HG03060 (cell line): ENCODE results near the gene CAMK2N2.
"Not testable (repeated sequence)": the region's sequence is repeated elsewhere in the genome, so short reads cannot be mapped to it uniquely, and the experiment has no call there.

Experiments
- ATAC-seq: cut with Tn5 transposase; IDR thresholded peaks from one replicate; pipeline ENCODE4 v1.9.1; 2021; ENCODE audit warnings: low read depth, moderate number of reproducible peaks; ENCODE audit not compliant: unreplicated experiment

The CAMK2N2 gene

DNA sequence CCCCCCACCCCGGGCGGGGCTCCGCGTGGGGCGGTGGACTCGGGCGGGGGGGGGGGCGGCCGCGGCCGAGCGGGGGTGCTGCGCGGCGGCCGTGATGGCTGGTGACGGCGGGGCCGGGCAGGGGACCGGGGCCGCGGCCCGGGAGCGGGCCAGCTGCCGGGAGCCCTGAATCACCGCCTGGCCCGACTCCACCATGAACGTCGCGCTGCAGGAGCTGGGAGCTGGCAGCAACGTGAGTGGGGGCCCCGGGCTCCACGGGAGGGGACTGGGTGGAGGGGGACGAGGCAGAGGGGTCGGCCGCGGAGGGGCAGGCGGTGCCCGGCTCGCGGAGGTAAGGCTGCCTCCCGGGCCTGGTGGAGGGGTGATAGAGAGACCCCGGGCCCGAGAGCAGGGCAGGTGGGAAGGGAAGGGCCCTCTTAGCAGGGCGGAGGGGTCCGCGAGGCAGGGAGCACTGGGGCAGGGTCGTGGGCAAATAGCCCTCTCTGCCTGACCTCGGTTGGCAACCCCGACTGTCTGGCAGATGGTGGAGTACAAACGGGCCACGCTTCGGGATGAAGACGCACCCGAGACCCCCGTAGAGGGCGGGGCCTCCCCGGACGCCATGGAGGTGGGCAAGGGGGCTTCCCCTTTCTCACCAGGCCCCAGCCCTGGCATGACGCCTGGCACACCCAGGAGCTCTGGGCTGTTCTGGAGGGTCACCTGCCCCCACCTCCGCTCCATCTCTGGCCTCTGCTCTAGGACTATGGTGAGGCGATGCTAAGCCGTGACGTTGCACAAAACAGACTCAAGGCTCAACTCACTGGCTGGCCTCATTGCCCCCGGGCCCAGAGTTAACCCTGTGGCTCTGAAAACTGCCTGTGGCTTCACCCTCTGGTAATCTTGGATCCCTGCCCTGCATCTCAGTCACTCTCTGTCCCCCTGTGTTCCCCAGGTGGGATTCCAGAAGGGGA, 14.9 kb upstream of the CAMK2N2 start, which contains the start of gene ECE2:
TSS of gene ECE2 (plus strand) at position 62 of the 950 bp plus-strand sequence. CDS start at position 194, 132 bp downstream.
- no peak for ATAC-seq

DNA sequence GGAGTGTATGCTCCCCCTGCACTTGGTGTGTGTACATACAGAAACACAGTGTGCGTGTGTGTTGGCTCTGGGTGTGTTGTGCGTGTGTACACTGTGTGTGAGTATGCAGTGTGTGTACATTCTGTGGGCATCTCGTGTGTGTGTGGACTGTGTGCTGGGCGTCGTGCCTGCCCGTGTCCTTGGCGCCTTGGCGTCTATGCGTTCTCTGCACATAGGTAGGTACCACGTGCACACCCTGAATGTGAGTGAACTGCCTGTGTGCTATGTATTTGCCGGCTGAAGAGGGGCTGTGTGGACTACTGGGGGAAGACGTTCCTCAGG, 14.0 kb upstream of the CAMK2N2 start:
- no peak for ATAC-seq

DNA sequence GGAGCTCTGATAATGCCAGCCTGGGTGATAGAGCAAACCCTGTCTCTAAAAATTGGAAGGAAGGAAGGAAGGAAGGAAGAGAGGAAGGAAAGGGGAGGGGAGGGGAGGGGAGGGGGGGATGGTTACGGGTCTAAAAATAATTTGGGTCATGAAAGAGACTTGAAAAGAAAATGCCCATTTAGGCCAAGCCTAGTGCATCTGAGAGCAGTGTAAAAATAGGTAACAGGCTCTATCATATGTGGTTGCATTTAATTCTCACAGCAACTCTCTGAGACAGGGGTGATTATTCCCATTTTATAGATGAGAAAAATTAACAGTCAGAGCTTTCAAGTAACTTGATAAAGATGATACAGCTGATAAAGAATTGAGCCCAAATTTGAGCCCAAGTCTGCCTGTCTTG, 10.9 kb upstream of the CAMK2N2 start:
- no peak for ATAC-seq

DNA sequence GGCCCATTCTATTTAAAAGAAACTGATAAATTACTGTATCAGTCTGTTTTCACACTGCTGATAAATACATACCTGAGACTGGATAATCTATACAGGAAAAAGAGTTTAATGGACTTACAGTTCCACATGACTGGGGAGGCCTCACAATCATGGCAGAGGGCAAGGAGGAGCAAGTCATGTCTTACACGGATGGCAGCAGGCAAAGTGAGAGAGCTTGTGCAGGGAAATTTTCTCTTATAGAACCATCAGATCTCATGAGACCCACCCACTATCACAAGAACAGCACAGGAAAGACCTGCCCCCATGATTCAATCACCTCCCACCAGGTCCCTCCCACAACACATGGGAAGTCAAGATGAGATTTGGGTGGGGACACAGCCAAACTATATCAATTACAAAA, 5.9 kb upstream of the CAMK2N2 start:
- not testable (repeated sequence) for ATAC-seq

DNA sequence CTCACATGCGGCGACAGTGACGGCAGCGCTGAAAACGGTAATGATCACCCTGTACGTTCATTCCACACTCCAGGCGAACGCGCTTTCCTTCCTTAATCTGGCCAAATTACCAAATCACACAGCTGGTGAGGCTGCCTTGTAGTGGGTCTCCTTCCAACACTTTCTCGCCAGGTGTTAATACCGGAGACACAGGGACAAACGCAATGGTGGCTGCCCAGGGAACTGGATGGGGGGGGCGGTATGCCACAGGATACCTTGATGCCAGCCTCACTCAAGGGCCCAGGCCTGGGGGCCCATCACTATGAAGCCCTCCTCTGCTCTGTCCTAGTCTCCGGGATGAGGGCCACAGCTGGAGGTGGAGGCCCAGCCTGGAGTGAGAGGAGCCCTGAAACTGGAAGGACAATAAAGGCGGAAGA, 1.4 kb upstream of the CAMK2N2 start:
- ATAC-seq = no peak

DNA sequence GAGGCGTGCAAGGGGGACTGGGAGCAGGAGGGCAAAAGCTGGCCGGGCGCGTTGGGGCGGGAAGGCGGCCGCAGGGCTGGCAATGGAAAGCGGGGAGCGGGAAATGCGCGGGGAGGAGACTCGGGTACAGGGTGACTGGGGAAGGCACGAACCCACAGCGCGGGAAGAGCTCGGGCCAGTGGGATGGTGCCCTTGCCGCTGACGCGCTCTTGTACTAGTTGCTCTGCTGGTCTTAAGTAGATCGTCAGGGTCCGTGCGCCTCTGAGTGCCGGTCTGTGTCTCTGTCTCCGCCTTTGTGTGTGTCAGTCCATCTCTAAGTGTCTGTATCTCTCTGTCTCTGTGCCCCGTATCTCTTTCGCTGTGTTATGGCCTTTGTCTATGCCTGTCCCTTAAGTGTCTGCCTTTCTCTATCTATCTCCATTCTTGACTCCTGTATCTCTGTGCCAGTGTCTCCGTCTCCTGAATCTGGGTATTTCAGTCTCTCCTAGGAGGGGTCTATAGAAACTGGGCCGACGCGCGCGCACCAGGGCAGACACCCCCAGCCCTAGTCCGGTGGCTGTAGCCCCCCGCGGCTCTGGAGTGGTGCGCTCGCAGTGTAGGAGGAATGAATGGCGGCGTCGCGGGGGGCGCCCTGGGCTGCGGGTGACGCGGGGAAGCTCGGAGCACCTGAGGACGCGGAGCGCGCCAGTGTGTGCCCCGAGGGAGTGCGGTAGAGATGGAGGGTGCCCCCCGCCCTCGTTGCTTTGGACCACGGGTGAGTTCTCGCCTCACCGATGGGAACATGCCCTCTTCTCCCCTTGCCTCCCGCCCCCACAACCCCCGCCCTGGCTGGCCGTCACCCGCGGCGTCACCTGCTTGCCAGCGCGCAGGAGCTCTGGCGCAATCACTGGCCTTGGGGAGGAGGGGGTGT, 756 bp upstream of the CAMK2N2 start:
- no peak for ATAC-seq

DNA sequence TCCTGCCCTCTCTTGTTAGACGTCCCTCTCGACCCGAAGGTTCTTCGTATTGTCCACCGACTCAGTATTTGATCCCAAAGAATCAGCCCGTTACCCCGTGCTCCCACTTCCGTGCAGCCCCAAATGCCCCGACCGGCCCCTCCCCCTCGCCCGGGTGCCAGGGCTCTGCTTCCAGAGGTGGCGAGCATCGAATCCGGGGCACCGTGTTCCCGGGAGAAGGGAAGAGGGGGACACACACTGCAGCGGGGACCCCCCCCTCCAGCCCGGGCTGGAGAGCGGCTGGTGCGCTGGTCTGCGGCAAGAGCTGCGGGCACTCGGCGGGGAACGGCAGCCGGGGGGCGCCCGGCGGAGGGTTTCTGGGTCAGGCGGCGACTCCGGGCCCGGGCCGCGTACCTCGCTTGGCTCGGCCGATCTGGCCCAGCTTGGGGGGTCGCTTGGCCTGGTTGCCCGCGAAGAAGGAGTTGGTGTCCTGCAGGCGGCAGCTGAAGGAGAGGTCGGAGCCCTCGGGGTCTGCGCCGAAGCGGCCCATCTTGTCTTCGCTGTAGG, 556 bp downstream of the CAMK2N2 start:
- no peak for ATAC-seq

DNA sequence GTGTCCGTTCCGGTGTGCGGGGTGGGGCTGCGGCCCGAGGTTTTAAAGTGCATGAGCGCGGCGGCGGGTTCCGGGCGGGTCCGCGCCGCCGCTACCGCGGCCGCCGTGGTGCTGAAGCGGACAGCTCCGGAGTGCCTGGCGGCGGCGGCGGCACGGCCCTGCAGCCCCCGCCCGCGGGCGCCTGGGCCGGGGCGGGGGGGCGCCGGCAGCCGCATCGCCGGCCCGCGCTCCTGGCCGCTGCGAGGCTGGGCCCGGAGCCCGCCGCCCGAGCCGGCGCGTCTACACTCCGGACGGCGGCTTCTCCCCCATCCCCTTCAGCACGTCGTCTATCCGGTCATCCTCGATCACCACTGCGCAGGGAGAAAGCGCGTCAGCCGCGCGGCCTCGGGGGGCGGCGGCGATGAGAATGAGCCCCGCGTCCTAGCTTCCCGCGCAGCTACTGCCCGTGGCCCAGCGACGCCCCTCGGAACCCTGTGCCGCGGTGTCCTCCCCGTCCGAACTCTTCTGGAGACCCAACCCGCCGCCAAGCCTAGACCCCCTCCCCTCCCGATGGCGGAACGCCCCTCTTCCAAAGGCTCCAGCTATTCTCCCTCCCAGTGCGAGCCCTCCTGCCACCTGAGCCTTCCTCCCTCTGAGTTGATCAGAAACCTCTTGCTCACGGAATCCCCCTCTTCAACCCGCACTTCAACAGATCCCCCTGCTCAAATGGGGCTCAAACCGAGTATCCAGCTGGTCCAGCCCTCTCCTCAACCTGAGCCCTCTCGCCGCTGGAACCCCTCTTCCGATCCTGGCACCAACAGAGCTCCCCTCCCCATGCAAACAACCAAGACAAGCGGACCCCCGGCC, 1.3 kb downstream of the CAMK2N2 start:
- no peak for ATAC-seq

DNA sequence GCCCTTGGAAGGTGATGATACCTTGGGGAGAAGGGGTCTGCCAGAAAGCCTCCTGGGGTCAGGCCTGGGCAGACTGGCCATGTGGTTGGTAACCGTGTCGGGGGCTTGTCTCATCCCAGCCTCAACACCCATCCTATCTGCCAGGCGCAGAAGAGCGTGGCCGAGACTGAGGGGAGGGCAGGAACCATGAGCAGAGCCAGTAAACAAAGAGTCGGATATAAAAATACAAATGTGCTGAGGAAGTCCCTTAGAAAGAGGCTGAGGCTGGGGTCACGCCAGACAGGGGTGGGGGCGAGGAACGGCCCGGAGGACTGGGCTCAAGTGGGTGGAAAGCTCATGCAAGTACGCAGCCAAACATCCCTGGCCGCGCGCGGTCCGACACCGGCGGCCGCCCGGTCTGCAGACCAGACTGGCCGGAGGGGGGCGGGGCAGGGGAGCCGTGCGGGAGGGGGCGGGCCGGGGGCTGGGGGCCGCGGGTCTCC, 1.9 kb downstream of the CAMK2N2 start:
- ATAC-seq = no peak

DNA sequence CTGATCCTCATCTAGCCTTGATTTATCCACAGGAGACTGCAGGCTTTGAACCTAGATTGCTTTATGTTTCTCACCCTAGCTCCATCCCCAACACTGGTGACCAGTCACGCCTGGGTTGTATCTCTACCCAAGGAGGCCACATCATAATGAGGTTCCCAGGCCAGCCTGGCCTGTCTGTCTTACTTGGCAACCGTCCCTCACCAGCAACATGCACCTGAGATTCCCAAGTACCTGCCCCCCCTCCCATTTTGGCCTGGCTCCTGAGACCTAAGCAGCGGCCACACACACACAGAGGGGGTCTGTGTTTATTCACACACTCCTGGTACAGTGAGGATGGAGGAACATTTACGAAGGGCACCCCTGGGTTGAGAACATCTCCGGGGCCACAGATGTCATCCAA, 2.4 kb downstream of the CAMK2N2 start:
- no peak for ATAC-seq

DNA sequence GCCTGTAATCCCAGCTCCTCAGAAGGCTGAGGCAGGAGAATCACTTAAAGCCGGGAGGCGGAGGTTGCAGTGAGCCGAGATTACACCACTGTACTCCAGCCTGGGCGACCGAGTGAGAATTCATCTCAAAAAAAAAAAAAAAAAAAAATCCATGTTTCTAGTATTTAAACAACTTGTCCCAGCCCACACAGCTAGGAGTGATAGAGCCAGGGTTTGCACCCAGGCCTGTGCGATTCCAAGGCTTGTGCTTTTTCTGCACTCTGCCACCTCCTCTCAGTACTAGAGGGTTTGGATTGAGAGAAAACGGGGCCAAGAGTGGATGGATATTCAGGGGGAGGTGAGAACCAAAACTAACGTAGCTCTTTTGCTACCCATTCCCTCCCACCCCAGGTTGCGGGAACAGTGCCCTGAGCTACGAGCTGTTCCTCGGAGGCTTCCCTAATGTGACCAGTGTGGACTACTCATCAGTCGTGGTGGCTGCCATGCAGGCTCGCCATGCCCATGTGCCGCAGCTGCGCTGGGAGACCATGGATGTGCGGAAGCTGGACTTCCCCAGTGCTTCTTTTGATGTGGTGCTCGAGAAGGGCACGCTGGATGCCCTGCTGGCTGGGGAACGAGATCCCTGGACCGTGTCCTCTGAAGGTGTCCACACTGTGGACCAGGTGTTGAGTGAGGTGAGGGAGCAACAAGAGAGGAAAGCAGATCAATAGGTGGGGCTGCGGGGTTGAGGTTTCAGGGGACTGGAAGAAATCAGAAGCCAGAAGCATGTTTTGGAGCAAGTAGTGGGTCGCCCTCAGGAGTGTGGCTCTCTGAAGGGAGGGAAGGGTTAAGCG, 4.1 kb downstream of the CAMK2N2 start:
- ATAC-seq = no peak

DNA sequence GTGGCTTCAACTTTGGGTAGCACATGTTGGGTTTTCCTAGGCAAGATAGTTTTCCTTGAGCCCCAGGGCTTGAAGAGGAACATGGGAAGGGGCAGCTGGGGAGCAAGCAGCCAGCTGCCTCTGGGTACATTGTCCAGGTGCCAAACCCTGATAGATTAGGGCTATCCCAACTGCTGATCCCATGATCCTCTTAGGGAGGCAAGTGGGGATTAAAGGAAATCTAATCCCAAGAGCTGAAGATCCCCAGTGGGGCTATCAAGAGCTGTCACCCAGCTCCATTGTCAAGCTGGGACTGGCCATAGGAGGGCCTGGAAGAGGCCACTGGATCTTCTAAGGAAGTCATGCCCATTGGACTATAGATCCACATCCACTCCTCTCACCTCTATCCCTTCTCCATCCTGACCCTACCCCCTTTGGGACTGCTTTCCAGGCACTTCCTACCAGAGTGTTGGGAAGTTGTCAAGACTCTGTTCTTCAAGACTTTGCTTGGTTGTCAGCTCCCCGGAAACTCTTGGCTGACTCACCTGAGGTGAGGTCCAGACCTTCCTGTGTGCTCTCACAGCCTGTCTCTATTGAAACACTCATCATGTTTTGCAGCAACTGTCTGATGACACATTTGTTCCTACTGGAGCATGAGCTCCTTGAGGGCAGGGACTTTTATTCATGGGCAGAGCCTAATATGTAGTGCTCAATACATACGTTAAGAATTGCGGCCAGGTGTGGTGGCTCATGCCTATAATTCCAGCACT, 5.9 kb downstream of the CAMK2N2 start:
- ATAC-seq = no peak

DNA sequence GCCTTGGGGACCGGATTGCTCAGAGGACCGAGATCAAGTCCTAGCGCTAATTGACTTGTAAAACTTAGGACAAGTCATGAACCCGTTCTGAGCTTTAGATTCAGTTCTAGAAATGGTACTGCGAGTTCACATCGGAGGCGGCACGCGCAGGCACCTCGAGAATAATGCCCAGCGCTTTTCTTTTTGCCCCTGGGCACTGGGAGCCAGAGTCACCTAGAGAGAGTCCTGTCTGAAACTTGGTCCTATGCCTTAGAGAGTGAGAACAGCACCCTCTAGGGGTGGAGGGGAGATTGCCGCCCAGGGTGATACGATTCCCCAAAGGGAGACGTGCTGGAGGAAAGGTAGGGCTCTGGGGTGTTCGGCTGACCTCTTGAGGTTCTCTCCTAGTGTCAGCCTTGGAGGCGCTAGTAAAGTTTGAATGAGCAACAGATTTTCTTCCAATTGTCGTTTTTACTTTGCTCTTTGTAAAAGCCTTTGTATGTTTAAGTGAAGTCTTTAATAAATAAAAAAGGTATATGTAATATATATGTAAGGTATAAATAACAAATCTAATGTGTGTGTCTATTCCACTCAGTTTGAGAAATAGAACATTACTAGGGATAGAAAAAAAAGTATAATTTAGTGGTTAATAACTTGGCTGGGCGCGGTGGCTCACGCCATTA, 11.1 kb downstream of the CAMK2N2 start:
- peak; percentile 59 for ATAC-seq

DNA sequence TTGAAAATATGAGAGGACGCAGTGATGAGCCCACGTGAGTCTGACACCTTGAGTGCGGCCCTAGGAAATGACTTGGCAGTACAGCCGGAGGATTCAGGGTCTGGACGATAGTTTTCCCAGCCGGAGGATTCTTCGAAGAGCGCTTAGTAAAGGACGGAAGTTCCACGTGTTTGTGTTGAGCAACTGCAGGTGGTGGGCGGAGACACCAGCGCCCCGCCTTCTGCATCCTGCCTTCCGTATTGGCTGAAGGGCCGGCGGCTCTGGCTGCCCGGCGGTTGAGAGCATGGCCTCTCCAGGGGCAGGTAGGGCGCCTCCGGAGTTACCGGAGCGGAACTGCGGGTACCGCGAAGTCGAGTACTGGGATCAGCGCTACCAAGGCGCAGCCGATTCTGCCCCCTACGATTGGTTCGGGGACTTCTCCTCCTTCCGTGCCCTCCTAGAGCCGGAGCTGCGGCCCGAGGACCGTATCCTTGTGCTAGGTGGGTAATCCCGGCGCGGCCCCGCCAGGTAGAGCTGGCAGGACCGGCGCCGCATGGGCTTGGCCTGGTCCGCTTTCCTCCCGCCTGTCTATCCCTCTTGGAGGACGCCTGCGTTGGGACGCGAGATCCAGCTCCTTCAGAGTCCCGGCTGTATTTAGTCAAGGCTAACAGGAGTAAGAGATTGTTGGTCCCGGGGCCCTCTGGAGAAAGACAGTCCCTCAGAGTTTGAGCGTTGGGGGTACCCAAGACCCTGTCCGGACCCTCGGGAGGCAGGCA, 11.8 kb downstream of the CAMK2N2 start, which contains the start of gene EEF1AKMT4:
TSS of gene EEF1AKMT4 (plus strand) at position 261 of the 755 bp plus-strand sequence. CDS start at position 284, 23 bp downstream.
- peak; percentile 78 for ATAC-seq

DNA sequence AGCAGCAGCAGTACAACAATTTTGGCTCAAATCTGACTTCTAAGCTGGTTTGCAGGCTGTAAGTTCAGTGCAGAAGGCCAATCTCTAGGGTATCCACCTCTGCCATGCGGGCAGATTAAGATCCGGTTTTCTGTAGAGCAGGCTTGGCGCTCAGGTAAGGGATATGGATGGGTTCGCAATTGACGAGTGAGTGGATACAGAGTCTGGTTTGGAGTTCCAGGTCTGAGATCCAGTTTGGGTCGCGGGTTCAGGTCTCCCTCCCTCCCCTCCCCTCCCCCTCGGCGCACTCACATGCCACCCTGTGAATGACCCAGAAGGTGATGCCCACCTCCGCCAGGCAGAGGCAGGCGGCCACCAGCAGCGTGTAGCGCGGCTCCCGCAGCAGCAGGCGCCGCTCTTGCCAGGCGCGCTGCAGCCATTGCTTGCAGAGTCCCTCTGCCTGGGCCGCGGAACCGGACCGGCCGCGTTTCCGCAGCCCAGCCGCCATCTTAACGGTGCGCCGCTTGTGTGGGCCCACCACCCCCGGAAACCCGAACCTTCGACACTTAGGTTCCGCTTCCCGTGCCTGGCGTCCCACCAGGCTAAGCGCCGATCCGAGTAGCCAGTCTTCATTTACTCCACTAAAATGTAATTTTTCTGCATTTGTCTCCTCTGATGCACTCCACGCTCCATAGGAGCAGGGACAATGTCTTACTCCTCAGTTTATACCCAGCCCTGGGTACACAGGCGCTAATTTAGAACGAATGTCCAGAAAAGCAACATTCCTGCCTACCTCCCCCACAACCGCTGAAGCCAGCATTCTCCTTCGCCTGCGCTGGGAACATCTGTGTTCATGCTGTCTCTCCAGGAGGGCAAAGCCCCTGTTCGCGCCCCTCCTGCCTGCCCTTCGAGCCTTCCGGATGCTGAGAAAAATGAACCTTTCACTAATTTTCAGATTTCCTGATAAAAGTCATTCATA, 12.6 kb downstream of the CAMK2N2 start, which contains the start of gene ALG3:
TSS of gene ALG3 (minus strand) at position 509 of the 958 bp plus-strand sequence. CDS start at position 487, 22 bp downstream.
- ATAC-seq = no peak

DNA sequence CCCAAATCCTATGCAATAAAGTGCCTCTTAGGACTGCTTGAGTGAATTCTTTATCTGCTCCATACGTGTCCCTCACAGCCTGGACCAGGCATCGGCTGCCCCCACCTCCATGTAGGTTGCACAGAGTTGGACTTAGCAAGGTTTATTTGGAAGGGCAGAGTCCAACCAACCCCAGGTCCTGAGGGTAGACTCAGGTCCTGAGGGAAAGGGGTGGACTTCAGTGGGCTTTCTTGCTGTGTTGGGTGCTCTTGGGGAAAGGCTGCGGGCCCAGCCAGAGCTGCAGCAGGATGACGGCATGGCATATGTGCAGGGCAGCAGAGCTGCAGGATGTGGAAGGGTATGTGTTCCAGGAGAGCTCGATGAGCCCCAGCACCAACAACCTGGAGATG, 19.1 kb downstream of the CAMK2N2 start:
- no peak for ATAC-seq
